Inflammatory macrophage treated with lipopolysaccharide for 1 hour (primary cell): ENCODE data around the gene PNP.
"Not testable (repeated sequence)": the region's sequence is repeated elsewhere in the genome, so short reads cannot be mapped to it uniquely, and the experiment has no call there.

Experiments
- DNase-seq, 2 donors: peaks; one replicate each; pipeline ENCODE4 v3.0.0-alpha.2; 2020 to 2022

PNP gene

GRCh38 chr14:20493634-20494033 is 24.4 kb downstream of the PNP start:
- DNase-seq: peak; percentile 68 to 76

DNA sequence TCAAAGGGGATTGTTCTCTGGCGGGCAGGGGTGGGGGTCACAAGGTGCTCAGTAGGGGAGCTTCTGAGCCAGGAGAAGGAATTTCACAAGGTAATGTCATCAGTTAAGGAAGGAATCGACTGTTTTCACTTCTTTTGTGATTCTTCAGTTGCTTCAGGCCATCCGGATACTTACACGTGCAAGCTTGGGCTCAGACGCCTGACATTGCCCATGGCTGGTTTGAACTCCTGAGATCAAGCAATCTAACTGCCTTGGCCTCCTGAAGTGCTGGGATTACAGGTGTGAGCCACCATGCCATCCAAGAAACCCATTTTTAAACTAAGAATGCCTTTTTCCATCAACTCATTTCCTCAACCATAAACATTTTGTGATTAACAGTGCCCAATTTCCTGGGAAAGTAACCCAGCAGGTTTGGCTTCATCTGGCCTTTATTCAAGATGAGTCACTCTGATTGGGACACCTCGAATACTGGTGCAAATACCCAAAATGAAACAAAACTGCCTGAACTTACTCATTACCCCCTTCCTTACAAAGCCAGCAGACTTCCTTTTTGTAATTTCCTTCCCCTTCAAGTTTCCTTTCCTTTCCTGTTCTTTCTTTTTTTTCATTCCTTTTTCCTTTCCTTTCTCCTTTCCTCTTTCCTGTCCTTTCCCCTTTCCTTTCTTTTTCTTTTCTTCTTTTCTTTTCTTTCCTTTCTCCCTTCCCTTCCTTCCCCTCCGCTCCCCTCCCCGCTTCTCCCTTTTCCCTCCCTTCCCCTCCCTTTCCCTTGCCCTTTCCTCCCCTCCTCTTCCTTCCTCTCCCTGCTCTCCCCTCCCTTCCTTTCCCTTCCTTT is 25.9 kb downstream of the PNP start:
- DNase-seq: peak; percentile 62 to 68

DNA sequence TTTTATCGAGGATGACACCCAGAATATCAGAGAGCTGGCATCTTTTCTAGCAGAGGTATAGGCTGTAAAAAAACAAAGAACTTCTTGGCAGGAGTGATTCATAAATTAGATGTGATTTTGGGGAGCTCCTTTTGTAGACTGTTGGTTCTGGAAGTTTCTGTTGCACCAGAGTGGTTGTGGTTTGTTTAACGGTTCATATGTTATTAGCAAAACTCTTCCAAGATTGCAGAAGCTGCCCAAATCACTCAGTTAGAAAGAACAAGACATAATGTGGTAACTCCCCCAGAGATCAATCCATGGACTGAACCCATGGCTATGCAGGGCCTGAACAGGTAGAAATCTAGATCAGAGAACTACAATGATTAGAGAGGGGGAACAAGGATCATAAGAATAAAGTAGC is 29.4 kb downstream of the PNP start:
- DNase-seq: peak in 1 of 2 donors; percentile 13

- no peak for DNase-seq
These were observed 29.9 kb downstream of the PNP start for GRCh38 chr14:20499108-20499507.

GRCh38 chr14:20499881-20500280 is 30.7 kb downstream of the PNP start:
- DNase-seq: no peak

- DNase-seq: no peak
These were observed 32.1 kb downstream of the PNP start for GRCh38 chr14:20501346-20501745.

DNA sequence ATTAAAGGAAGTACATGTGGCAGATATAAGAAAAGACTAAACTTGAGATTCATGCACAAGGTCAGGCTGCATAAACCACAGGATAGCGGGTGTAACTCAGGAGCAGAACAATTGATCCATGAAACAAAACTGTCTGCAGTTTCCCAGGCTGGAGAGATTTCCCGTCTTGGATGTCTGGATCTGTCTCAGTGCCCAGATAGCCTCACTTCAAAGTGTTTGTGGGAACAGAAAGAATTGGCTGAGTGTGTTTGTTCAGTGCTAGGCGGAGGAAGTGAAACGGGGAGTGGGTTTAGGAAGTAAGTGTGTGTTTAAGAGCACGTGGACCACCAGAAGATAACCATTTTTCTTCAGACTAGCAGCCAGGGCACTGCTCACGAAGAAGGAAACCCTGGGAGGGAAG is 34.7 kb downstream of the PNP start:
- DNase-seq: no peak

- DNase-seq: not testable (repeated sequence)
These were observed 37.1 kb downstream of the PNP start for GRCh38 chr14:20506276-20506675.

GRCh38 chr14:20506752-20507151 is 37.5 kb downstream of the PNP start:
- DNase-seq: not testable (repeated sequence)

- not testable (repeated sequence) for DNase-seq
These were observed 38.3 kb downstream of the PNP start for GRCh38 chr14:20507537-20507936.

DNA sequence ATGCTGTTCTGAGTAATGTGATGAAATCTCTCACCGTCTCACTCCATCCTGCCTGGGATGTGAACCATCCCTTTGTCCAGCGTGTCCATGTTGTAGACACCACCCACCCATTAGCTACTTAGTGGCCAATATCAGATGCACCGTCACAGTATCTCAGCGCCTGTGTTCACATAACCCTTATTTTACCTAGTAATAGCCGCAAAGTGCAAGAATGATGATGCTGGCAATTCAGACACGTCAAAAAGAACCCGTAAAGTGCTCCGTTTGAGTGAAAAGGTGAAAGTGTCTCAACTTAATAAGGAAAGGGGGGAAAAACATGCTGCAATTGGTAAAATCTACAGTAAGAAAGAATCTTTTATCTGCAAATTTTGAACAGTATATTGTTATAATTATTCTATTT is 39.2 kb downstream of the PNP start:
- DNase-seq: no peak

DNA sequence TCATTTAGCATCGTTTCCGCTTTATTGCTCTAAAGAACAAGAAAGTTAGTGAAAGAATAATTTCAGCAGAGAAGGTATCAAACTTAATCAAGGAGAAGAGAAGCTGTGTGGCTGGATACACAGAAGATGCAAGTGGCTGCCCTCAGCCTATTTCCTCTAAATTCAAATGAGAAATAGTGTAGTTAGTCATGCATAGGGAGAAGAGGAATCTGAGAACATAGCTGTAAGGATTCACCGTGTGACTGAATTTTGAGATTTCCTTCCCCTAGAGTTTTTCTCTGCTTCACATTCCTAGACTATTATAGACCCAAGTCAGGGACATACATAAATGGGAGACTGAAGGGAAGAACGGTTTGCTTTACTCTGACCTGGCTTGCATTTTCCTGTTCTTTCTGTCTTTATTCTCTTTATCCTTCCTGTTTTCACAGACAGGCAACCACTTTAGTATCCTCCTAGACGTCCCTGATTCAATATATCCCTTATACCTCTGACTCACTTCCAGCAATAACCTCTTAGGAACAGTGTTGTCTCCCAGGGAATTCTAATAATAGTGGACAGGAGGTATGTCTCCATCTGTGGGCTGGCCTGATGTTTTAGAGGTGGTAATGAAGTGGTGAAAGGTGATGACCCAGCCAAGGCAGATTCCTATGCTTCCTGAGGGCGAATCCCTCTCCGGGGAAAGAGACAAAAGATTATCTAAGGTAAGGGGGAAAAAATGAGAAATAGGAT is 43.1 kb downstream of the PNP start:
- peak in 1 of 2 donors; percentile 28 for DNase-seq

GRCh38 chr14:20515846-20516245 is 46.6 kb downstream of the PNP start:
- no peak for DNase-seq

DNA sequence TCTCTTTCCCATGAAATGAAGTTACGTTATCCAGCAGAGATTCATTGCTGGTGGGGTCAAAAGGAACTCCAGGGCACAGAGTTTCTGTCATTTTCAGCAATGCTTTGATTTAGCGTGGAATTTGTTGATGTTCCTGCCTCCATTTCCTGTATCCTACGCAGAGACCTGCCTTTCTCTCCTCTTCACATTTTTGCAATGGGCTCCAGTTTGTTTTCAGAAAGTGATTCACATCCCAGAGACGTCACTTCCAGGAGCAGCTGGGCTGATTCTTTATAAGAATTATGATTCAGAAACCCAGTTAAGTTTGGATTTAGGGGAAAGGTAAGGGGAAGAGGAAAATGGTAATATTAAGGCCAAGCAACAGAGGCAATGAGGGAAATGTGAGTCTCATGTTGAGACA is 47.7 kb downstream of the PNP start:
- DNase-seq: no peak

GRCh38 chr14:20522332-20522731 is 53.1 kb downstream of the PNP start:
- peak in 1 of 2 donors; percentile 7 for DNase-seq

DNA sequence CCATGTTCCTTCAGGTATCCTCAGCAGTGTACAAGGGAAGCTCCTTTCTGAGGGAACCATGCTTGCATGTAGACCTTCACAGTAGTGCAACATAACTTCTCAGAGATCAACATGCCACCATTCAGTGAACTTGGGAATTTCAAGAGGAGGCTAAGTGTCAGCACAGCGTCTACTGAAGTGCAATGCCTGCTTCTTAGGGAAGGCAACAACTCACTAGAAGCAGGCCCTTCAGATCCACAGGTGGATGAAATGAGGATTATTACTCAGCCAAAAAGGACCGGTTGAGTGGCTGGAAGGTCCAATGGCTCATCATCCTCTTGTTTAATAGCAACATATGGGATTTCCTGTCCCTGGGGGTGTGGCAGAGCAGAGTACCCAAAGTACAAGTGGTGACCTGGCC is 54.8 kb downstream of the PNP start:
- DNase-seq: no peak
